HG03060 (cell line): ENCODE measurements around the gene RPGRIP1L.

ENCODE experiments used
- ATAC-seq: cut with Tn5 transposase; IDR thresholded peaks from one replicate; pipeline ENCODE4 v1.9.1; 2021; ENCODE audit warnings: low read depth, moderate number of reproducible peaks; ENCODE audit not compliant: unreplicated experiment

Gene RPGRIP1L

GRCh38 chr16:53664724-53665345 lies 38.8 kb downstream of the RPGRIP1L start:
- no peak for ATAC-seq

- ATAC-seq, result no peak
Observed at GRCh38 chr16:53662072-53662471, 41.6 kb downstream of the RPGRIP1L start.

- no peak for ATAC-seq
Observed at GRCh38 chr16:53654946-53655345, 48.7 kb downstream of the RPGRIP1L start.

- no peak for ATAC-seq
Observed at GRCh38 chr16:53651357-53651756, 52.3 kb downstream of the RPGRIP1L start.

- no peak for ATAC-seq
Observed at GRCh38 chr16:53646506-53646905, 57.2 kb downstream of the RPGRIP1L start.

- ATAC-seq, result no peak
Observed at GRCh38 chr16:53643474-53643873, 60.2 kb downstream of the RPGRIP1L start.

GRCh38 chr16:53642094-53642493 lies 61.6 kb downstream of the RPGRIP1L start:
- ATAC-seq, result no peak

- ATAC-seq, result no peak
Observed at GRCh38 chr16:53636978-53637377, 66.7 kb downstream of the RPGRIP1L start.

GRCh38 chr16:53632526-53632925 lies 71.1 kb downstream of the RPGRIP1L start:
- ATAC-seq, result no peak

GRCh38 chr16:53631236-53632025 lies 72.2 kb downstream of the RPGRIP1L start:
- ATAC-seq, result no peak

- ATAC-seq, result no peak
Observed at GRCh38 chr16:53629607-53630312, 73.9 kb downstream of the RPGRIP1L start.

- ATAC-seq, result no peak
Observed at GRCh38 chr16:53629151-53629550, 74.5 kb downstream of the RPGRIP1L start.

- no peak for ATAC-seq
Observed at GRCh38 chr16:53626811-53627210, 76.8 kb downstream of the RPGRIP1L start.

- ATAC-seq, result no peak
Observed at GRCh38 chr16:53626161-53626560, 77.5 kb downstream of the RPGRIP1L start.

- no peak for ATAC-seq
Observed at GRCh38 chr16:53625221-53625620, 78.4 kb downstream of the RPGRIP1L start.

GRCh38 chr16:53622315-53622714 lies 81.3 kb downstream of the RPGRIP1L start:
- no peak for ATAC-seq

- no peak for ATAC-seq
Observed at GRCh38 chr16:53620476-53620875, 83.2 kb downstream of the RPGRIP1L start.

- no peak for ATAC-seq
Observed at GRCh38 chr16:53619235-53619634, 84.4 kb downstream of the RPGRIP1L start.

GRCh38 chr16:53614346-53614745 lies 89.3 kb downstream of the RPGRIP1L start:
- no peak for ATAC-seq

GRCh38 chr16:53612003-53612402 lies 91.7 kb downstream of the RPGRIP1L start:
- ATAC-seq, result no peak

GRCh38 chr16:53611179-53611696 lies 92.4 kb downstream of the RPGRIP1L start:
- ATAC-seq, result no peak
